ENCODE data around the gene MED14. TPM values are rescaled to one million over a fixed set of nuclear protein-coding genes. Genes with fewer than 3 reads are reported as not detected.

The MED14 gene
- total RNA-seq, 1 experiment from 2014 or later = 136 TPM

DNA sequence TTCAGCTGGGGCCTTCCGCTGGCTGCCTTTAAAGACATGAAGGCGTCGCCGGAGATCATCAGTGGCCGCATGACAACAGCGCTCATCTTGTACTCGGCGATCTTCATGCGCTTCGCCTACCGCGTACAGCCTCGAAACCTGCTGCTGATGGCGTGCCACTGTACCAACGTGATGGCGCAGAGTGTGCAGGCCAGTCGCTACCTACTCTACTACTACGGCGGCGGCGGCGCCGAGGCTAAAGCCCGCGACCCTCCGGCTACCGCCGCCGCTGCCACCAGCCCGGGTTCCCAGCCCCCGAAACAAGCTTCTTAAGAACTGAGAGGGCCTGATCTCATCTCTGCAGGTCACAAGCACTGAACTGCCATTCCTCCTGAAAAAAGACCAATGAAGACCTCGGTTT, 111.7 kb downstream of the MED14 start:
- Histone ChIP-seq H3T11ph (ENCODE audit: low read length) (no peak overlapping the region), H2AFZ (ENCODE audit: low read length) (no peak overlapping the region), H3K4me1 (ENCODE audit: insufficient read depth, low read length) (no peaks in the 10 kb centered on the region), H2BK120ac (ENCODE audit: low read depth, low read length, poor library complexity, severe bottlenecking) (no peak overlapping the region), H2BK15ac (ENCODE audit: low read depth, low read length) (no peak overlapping the region), H3K9me3 (ENCODE audit: control insufficient read depth, low read depth, low read length) (no peaks in the 10 kb centered on the region), H2BK5ac (ENCODE audit: insufficient read length, low read length) (no peak overlapping the region), H3K23me2 (ENCODE audit: insufficient read length, low read depth, low read length, poor library complexity, severe bottlenecking) (no peaks in the 10 kb centered on the region), H3K14ac (ENCODE audit: insufficient read depth, low read length) (no peak overlapping the region), H3K56ac (ENCODE audit: insufficient read length, low read depth, low read length) (no peak overlapping the region), H4K91ac (ENCODE audit: insufficient read length, low read depth, low read length) (no peak overlapping the region), H2BK20ac (ENCODE audit: low read depth, low read length, poor library complexity, severe bottlenecking) (no peak overlapping the region), H3K18ac (ENCODE audit: insufficient read length, low read depth, low read length) (no peak overlapping the region), H2BK12ac (ENCODE audit: insufficient read length, low read depth, low read length) (no peak overlapping the region), H2AK5ac (ENCODE audit: insufficient read length, low read length) (no peak overlapping the region), H3K9ac (ENCODE audit: extremely low read depth, insufficient read length, low read length) (no peak overlapping the region), H3K23ac (ENCODE audit: insufficient read length, low read depth, low read length) (no peak overlapping the region), H3K79me2 (ENCODE audit: insufficient read depth, low read length) (no peaks in the 10 kb centered on the region), H4K20me1 (ENCODE audit: control insufficient read depth, insufficient read depth, insufficient read length) (no peaks in the 10 kb centered on the region), H3K4ac (ENCODE audit: low read depth, low read length) (no peak overlapping the region), H3K27ac (ENCODE audit: insufficient read length, low read depth, low read length) (no peak overlapping the region), H3K27me3 (ENCODE audit: insufficient read depth, low read length) (no peaks in the 10 kb centered on the region), H4K8ac (replicated peaks; ENCODE audit: insufficient read length, low read depth, low read length) (no peak overlapping the region), H3K4me2 (ENCODE audit: insufficient read depth, insufficient read length, low read length) (no peak overlapping the region), H3K79me1 (ENCODE audit: insufficient read depth, low read depth, low read length, poor library complexity, severe bottlenecking) (no peaks in the 10 kb centered on the region), H4K5ac (ENCODE audit: insufficient read length, low read depth, low read length) (no peak overlapping the region)
- DNase-seq = no peak
- H3K27ac Mint-ChIP-seq = no peak overlapping the region
- no peaks in the 10 kb centered on the region; the same call in none of the 2 replicates for H3K27me3 Mint-ChIP-seq (ENCODE audit: low read depth)
- TF ChIP-seq, protein P1, sequence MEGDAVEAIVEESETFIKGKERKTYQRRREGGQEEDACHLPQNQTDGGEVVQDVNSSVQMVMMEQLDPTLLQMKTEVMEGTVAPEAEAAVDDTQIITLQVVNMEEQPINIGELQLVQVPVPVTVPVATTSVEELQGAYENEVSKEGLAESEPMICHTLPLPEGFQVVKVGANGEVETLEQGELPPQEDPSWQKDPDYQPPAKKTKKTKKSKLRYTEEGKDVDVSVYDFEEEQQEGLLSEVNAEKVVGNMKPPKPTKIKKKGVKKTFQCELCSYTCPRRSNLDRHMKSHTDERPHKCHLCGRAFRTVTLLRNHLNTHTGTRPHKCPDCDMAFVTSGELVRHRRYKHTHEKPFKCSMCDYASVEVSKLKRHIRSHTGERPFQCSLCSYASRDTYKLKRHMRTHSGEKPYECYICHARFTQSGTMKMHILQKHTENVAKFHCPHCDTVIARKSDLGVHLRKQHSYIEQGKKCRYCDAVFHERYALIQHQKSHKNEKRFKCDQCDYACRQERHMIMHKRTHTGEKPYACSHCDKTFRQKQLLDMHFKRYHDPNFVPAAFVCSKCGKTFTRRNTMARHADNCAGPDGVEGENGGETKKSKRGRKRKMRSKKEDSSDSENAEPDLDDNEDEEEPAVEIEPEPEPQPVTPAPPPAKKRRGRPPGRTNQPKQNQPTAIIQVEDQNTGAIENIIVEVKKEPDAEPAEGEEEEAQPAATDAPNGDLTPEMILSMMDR (conservative IDR thresholded peaks at IDR 0.05) = no peak
- peaks cover 0 to 8% of the 10 kb centered on the region in 2 experiments; a peak in 1 of 4 replicates for H3K4me1 Mint-ChIP-seq
- H3K9me3 Mint-ChIP-seq = peaks cover 53 to 62% of the 10 kb centered on the region in 2 experiments
- peaks cover 0 to 12% (median 11%) of the 10 kb centered on the region in 3 experiments; a peak in 5 of 7 replicates for H3K36me3 Mint-ChIP-seq (ENCODE audit: insufficient read depth in 1 of 3, low read depth in 3 of 3)
- H3K4me3 Mint-ChIP-seq = no peak overlapping the region; a peak in 1 of 5 replicates
- WGBS (ENCODE audit: extremely low coverage, insufficient read length, low lambda C conversion rate) = no CpG with 5 or more reads among the region's 32 CpGs

Data from H9 (cell line).